H1 (cell line): ENCODE data around the gene CDR2. TPM values are rescaled to one million over a fixed set of nuclear protein-coding genes. Genes with fewer than 3 reads are reported as not detected.

Experiments
- CTCF ChIA-PET: fragments of 300-600 bp; sonication (Branson Sonifier 250); formaldehyde crosslinking; loops from one replicate; lab custom pipeline; 2021; ENCODE audit not compliant: partially characterized antibody; lab: Charles Lee
- POLR2A ChIA-PET: fragments of 300-600 bp; sonication (Branson Sonifier 250); formaldehyde crosslinking; loops from one replicate; lab custom pipeline; 2021; ENCODE audit warnings: inconsistent platforms; ENCODE audit not compliant: partially characterized antibody; lab: Charles Lee
- DNase-seq, 2 experiments: peaks; one replicate each; pipeline versions ENCODE4 v3.0.0 to v3.0.0-alpha.2; 2010 to 2022; ENCODE audit warnings: low spot score in 2 of 2, low read depth in 1 of 2, mixed read lengths in 1 of 2
- FAIRE-seq: peaks from 2 replicates; lab custom pipeline; 2011; peaks lifted over from hg19 to GRCh38; lab: Jason Lieb, UNC
- H2AFZ ChIP-seq: 2 replicates; pipeline ENCODE4 v1.8.1; 2012; ENCODE audit warnings: low read length, inconsistent platforms
- H2AK5ac ChIP-seq: 2 replicates; pipeline ENCODE4 v1.6.1; 2013; ENCODE audit warnings: low read depth, low read length
- H2BK120ac ChIP-seq: replicated peaks from 2 replicates; pipeline ENCODE3; 2013; ENCODE audit warnings: low read depth, low read length, inconsistent platforms
- H2BK12ac ChIP-seq: 2 replicates; pipeline ENCODE4 v1.6.1; 2013; ENCODE audit warnings: low read depth, low read length
- H2BK15ac ChIP-seq: 2 replicates; pipeline ENCODE4 v1.6.1; 2013; ENCODE audit warnings: low read length
- H2BK20ac ChIP-seq: 2 replicates; pipeline ENCODE4 v1.6.1; 2013; ENCODE audit warnings: low read length
- H2BK5ac ChIP-seq: 2 replicates; pipeline ENCODE4 v1.6.1; 2013; ENCODE audit warnings: low read depth, low read length
- H3K14ac ChIP-seq: 2 replicates; pipeline ENCODE4 v1.6.1; 2013; ENCODE audit warnings: inconsistent platforms; ENCODE audit not compliant: insufficient read length
- H3K18ac ChIP-seq: 2 replicates; pipeline ENCODE4 v1.6.1; 2013; ENCODE audit warnings: low read length; ENCODE audit errors: extremely low read depth
- H3K23ac ChIP-seq: 2 replicates; pipeline ENCODE4 v1.6.1; 2013; ENCODE audit warnings: inconsistent platforms; ENCODE audit not compliant: insufficient read length
- H3K23me2 ChIP-seq: 2 replicates; pipeline ENCODE4 v1.6.1; 2013; ENCODE audit warnings: low read depth, low read length
- H3K27ac ChIP-seq: 2 replicates; pipeline ENCODE4 v1.6.1; 2011; ENCODE audit warnings: low read depth, low read length, inconsistent platforms
- H3K27me3 ChIP-seq, 4 experiments: replicated peaks in 1 of 4; 1 replicate in 1 of 4; 2 replicates in 3 of 4; pipeline versions ENCODE4 v1.6.1 to v1.8.1; 2011 to 2013; ENCODE audit warnings: low read length in 3 of 4, mild to moderate bottlenecking in 3 of 4, inconsistent platforms in 2 of 4, mixed read lengths in 2 of 4, moderate library complexity in 1 of 4; ENCODE audit not compliant: control insufficient read depth in 3 of 4, insufficient read depth in 3 of 4; ENCODE audit errors: extremely low read depth in 1 of 4
- H3K36me3 ChIP-seq, 4 experiments: 2 replicates each; pipeline versions ENCODE4 v1.6.1 to v1.8.1; 2011 to 2013; ENCODE audit warnings: mild to moderate bottlenecking in 4 of 4, low read length in 3 of 4, moderate library complexity in 2 of 4, control low read depth in 1 of 4, inconsistent platforms in 1 of 4; ENCODE audit not compliant: insufficient read depth in 4 of 4, control insufficient read depth in 2 of 4
- H3K4ac ChIP-seq: replicated peaks from 2 replicates; pipeline ENCODE3; 2013; ENCODE audit warnings: low read length, low read depth, mixed read lengths, inconsistent platforms; ENCODE audit not compliant: insufficient read length
- H3K4me1 ChIP-seq, 4 experiments: replicated peaks in 1 of 4; 1 replicate in 1 of 4; 2 replicates in 3 of 4; pipeline versions ENCODE4 v1.6.1 to v1.8.1; 2011 to 2013; ENCODE audit warnings: low read length in 3 of 4, inconsistent platforms in 2 of 4, mixed read lengths in 1 of 4; ENCODE audit not compliant: insufficient read depth in 4 of 4, control insufficient read depth in 3 of 4
- H3K4me2 ChIP-seq, 2 experiments: 2 replicates each; pipeline versions ENCODE4 v1.6.1 to v1.8.1; 2011 to 2013; ENCODE audit warnings: low read depth in 2 of 2, low read length in 2 of 2, control low read depth in 1 of 2, inconsistent platforms in 1 of 2, mild to moderate bottlenecking in 1 of 2; ENCODE audit not compliant: insufficient read depth in 1 of 2
- H3K4me3 ChIP-seq, 4 experiments: fragments of 200-600, 300-600 bp in 1 of 4; sonication (generic), shearing (Covaris generic), sonication (Bioruptor Twin) in 1 of 4; 2 replicates each; pipeline versions ENCODE4 v1.5.1 to v1.8.1; 2011 to 2016; ENCODE audit warnings: low read length in 4 of 4, low read depth in 3 of 4, control low read depth in 2 of 4, inconsistent platforms in 2 of 4, mild to moderate bottlenecking in 2 of 4, mixed read lengths in 1 of 4, moderate library complexity in 1 of 4; ENCODE audit not compliant: insufficient read depth in 2 of 4; ENCODE audit errors: extremely low read depth in 1 of 4
- H3K56ac ChIP-seq: replicated peaks from 2 replicates; pipeline ENCODE3; 2013; ENCODE audit warnings: low read depth, mild to moderate bottlenecking, mixed read lengths, low read length, inconsistent platforms; ENCODE audit not compliant: insufficient read length
- H3K79me1 ChIP-seq: 2 replicates; pipeline ENCODE4 v1.6.1; 2013; ENCODE audit warnings: low read depth, low read length, control low read depth
- H3K79me2 ChIP-seq, 2 experiments: 2 replicates each; pipeline versions ENCODE4 v1.6.1 to v1.8.1; 2012 to 2013; ENCODE audit warnings: low read length in 2 of 2, mild to moderate bottlenecking in 2 of 2, inconsistent platforms in 1 of 2; ENCODE audit not compliant: insufficient read depth in 2 of 2, control insufficient read depth in 1 of 2
- H3K9ac ChIP-seq, 4 experiments: replicated peaks in 1 of 4; 1 replicate in 1 of 4; 2 replicates in 3 of 4; pipeline versions ENCODE4 v1.6.1 to v1.8.1; 2011 to 2013; ENCODE audit warnings: low read depth in 3 of 4, low read length in 3 of 4, control low read depth in 2 of 4, mild to moderate bottlenecking in 2 of 4, moderate library complexity in 2 of 4, inconsistent platforms in 1 of 4; ENCODE audit errors: extremely low read depth in 1 of 4
- H3K9me3 ChIP-seq, 2 experiments: 2 replicates each; pipeline versions ENCODE4 v1.6.1 to v1.8.1; 2012 to 2013; ENCODE audit warnings: mild to moderate bottlenecking in 2 of 2, moderate library complexity in 2 of 2, control low read depth in 1 of 2, inconsistent platforms in 1 of 2, low read depth in 1 of 2, low read length in 1 of 2, mixed read lengths in 1 of 2; ENCODE audit not compliant: insufficient read depth in 2 of 2
- H4K20me1 ChIP-seq, 2 experiments: replicated peaks in 1 of 2; 2 replicates each; pipeline versions ENCODE3 to v1.8.1; 2011 to 2013; ENCODE audit warnings: inconsistent platforms in 2 of 2, low read length in 2 of 2, mild to moderate bottlenecking in 1 of 2; ENCODE audit not compliant: insufficient read depth in 2 of 2, control insufficient read depth in 1 of 2
- H4K5ac ChIP-seq: 2 replicates; pipeline ENCODE4 v1.6.1; 2013; ENCODE audit warnings: low read length, low read depth, mixed read lengths, inconsistent platforms; ENCODE audit not compliant: insufficient read length
- H4K8ac ChIP-seq: 2 replicates; pipeline ENCODE4 v1.8.0; 2013; ENCODE audit warnings: mild to moderate bottlenecking, moderate library complexity, low read length, inconsistent platforms; ENCODE audit not compliant: insufficient read depth; ENCODE audit errors: extremely low read depth
- H4K91ac ChIP-seq: replicated peaks from 2 replicates; pipeline ENCODE3; 2013; ENCODE audit warnings: low read length, mixed read lengths, inconsistent platforms; ENCODE audit not compliant: insufficient read length
- BRCA1 ChIP-seq: IDR thresholded peaks from 2 replicates; pipeline ENCODE4 v1.6.1; 2012; ENCODE audit warnings: low read depth, low read length, improper control_type of control experiment
- CREB1 ChIP-seq: IDR thresholded peaks from 2 replicates; pipeline ENCODE4 v1.6.1; 2012; ENCODE audit warnings: inconsistent platforms
- GABPA ChIP-seq: IDR thresholded peaks from 2 replicates; pipeline ENCODE4 v1.6.1; 2011; ENCODE audit warnings: mild to moderate bottlenecking, low read length, moderate library complexity, borderline replicate concordance; ENCODE audit not compliant: insufficient read depth
- HDAC2 ChIP-seq, 2 experiments: fragments of 300-600 bp in 1 of 2; sonication (generic) in 1 of 2; IDR thresholded peaks; 2 replicates each; pipeline ENCODE4 v1.6.1; 2011 to 2012; ENCODE audit warnings: low read depth in 2 of 2, low read length in 2 of 2, mild to moderate bottlenecking in 2 of 2, moderate library complexity in 2 of 2, borderline replicate concordance in 1 of 2, inconsistent platforms in 1 of 2
- HDAC6 ChIP-seq: IDR thresholded peaks from one replicate; pipeline ENCODE4 v1.7.1; 2012; ENCODE audit warnings: low read depth, mild to moderate bottlenecking, inconsistent platforms, low read length, moderate library complexity
- JUND ChIP-seq: IDR thresholded peaks from 2 replicates; pipeline ENCODE4 v1.6.1; 2011; ENCODE audit warnings: mild to moderate bottlenecking, improper control_type of control experiment, low read length
- KDM1A ChIP-seq: fragments of 200-600, 300-600 bp; sonication (generic); IDR thresholded peaks from 2 replicates; pipeline ENCODE4 v1.7.1; 2016; ENCODE audit warnings: mild to moderate bottlenecking, low read length, borderline replicate concordance
- KDM5A ChIP-seq: fragments of 200-600 bp; IDR thresholded peaks from 2 replicates; pipeline ENCODE4 v1.7.1; 2012; ENCODE audit warnings: mild to moderate bottlenecking, low read length, inconsistent platforms, mixed read lengths
- NANOG ChIP-seq: IDR thresholded peaks from 2 replicates; pipeline ENCODE4 v1.6.1; 2011; ENCODE audit warnings: low read length, low read depth, mild to moderate bottlenecking, inconsistent platforms; ENCODE audit not compliant: insufficient read depth, poor library complexity, severe bottlenecking
- POLR2A ChIP-seq, 2 experiments: IDR thresholded peaks; 1 replicate in 1 of 2; 2 replicates in 1 of 2; pipeline ENCODE4 v1.6.1; 2011; ENCODE audit warnings: low read depth in 2 of 2, low read length in 2 of 2, mild to moderate bottlenecking in 2 of 2; ENCODE audit errors: control extremely low read depth in 1 of 2
- RBBP5 ChIP-seq: IDR thresholded peaks from 2 replicates; pipeline ENCODE4 v1.7.1; 2012; ENCODE audit warnings: low read depth, mild to moderate bottlenecking, inconsistent platforms, low read length, moderate library complexity, borderline replicate concordance
- RXRA ChIP-seq: IDR thresholded peaks from 2 replicates; pipeline ENCODE4 v1.6.1; 2011; ENCODE audit warnings: low read depth, mild to moderate bottlenecking, low read length, moderate library complexity; ENCODE audit not compliant: insufficient read depth
- SIN3A ChIP-seq, 2 experiments: IDR thresholded peaks in 1 of 2; conservative IDR thresholded peaks in 1 of 2; 2 replicates each; pipeline ENCODE4 v1.6.1; 2011 to 2012; ENCODE audit warnings: low read length in 2 of 2, improper control_type of control experiment in 1 of 2, low read depth in 1 of 2, mild to moderate bottlenecking in 1 of 2
- SIX5 ChIP-seq: IDR thresholded peaks from 2 replicates; pipeline ENCODE4 v1.6.1; 2011; ENCODE audit warnings: mild to moderate bottlenecking, low read depth, low read length
- SP2 ChIP-seq: IDR thresholded peaks from 2 replicates; pipeline ENCODE4 v1.6.1; 2012; ENCODE audit warnings: mild to moderate bottlenecking, low read length, inconsistent platforms
- WGBS, 2 experiments: shearing (Covaris generic) in 1 of 2; methylation state at CpG; one replicate each; pipeline versions ENCODE4 v1.1.6 to v1.1.7; 2013 to 2015; ENCODE audit warnings: low lambda C conversion rate in 2 of 2, mixed read lengths in 2 of 2, inconsistent platforms in 1 of 2, low coverage in 1 of 2, missing lambda C conversion rate in 1 of 2; ENCODE audit not compliant: insufficient replicate concordance in 2 of 2, insufficient coverage in 1 of 2, insufficient read length in 1 of 2; ENCODE audit errors: extremely low coverage in 1 of 2, missing lambda C conversion rate in 1 of 2; 5-methylcytosine and 5-hydroxymethylcytosine counted together
- polyA plus RNA-seq, 7 experiments: library from polyadenylated mRNA; depleted of rRNA in 3 of 7; stranded (reverse) in 5 of 7; unstranded in 2 of 7; fragments of >200 nt in 5 of 7; fragments of 200-250 nt in 2 of 7; gene quantifications; 1 replicate in 5 of 7; 2 replicates in 1 of 7; 4 replicates in 1 of 7; pipeline versions ENCODE4 v1.2.1 to v1.2.3, GENCODE V29; 2011 to 2013; ENCODE audit warnings: missing spikeins in 2 of 7, mixed read lengths in 2 of 7
- total RNA-seq: library from RNA; stranded (reverse); fragmentation: NEBNext Ultra II Directional; extraction: Animal tissue kit (Norgen Biotek cat#: 25700); gene quantifications from 2 replicates; pipeline ENCODE4 v1.2.1, GENCODE V29; 2021

CDR2 gene
- total and polyA plus RNA-seq, 2 of the 8 experiments (the other 6 are each of a cell fraction or from before 2014, with no cell fraction given): 16.3 to 34.9 TPM

- Histone ChIP-seq H4K5ac (no peak overlapping the region), H2AK5ac (no peak overlapping the region), H3K56ac (no peak overlapping the region), H2BK12ac (no peak overlapping the region), H3K4me2 (no peak overlapping the region), H3K79me2 (peaks cover 7 to 61% of the 10 kb centered on the region in 2 experiments; a peak in 3 of 4 replicates), H3K14ac (no peak overlapping the region), H3K4me1 (peaks cover 0 to 2% (median 1%) of the 10 kb centered on the region in 4 experiments; a peak in 3 of 7 replicates), H4K20me1 (peaks cover 0 to 7% of the 10 kb centered on the region in 2 experiments), H3K79me1 (peaks cover 8% of the 10 kb centered on the region), H2BK120ac (no peak overlapping the region), H3K9ac (no peak overlapping the region), H3K23ac (no peak overlapping the region), H3K4ac (no peak overlapping the region), H3K36me3 (peaks cover 5 to 27% (median 20%) of the 10 kb centered on the region in 4 experiments; a peak in 5 of 8 replicates), H3K27me3 (no peaks in the 10 kb centered on the region), H2AFZ (no peak overlapping the region), H3K23me2 (no peaks in the 10 kb centered on the region), H2BK15ac (no peak overlapping the region), H2BK20ac (no peak overlapping the region), H3K27ac (no peak overlapping the region), H3K4me3 (no peak overlapping the region), H2BK5ac (no peak overlapping the region), H3K9me3 (no peaks in the 10 kb centered on the region; a peak in 1 of 4 replicates), H4K8ac (no peak overlapping the region), H4K91ac (no peak overlapping the region), H3K18ac (no peak overlapping the region)
- POLR2A ChIA-PET: no interaction called here
- no peak for FAIRE-seq
- 86% methylated on average over 2 of the region's 2 CpGs; no CpG with 5 or more reads in 1 of the 2 experiments for WGBS, 2 experiments
- CTCF ChIA-PET: interaction anchor here (1.2 to 1.6 kb wide), 2 partner anchors 13 to 66 kb away, joined by 3 to 4 read pairs; no protein-coding TSS in a partner anchor
- no peak for DNase-seq
- no peak for TF ChIP-seq KDM1A
- TF ChIP-seq POLR2A (IDR thresholded peaks at IDR 0.05; ENCODE audit: control extremely low read depth in 1 of 2, low read depth in 2 of 2, low read length in 2 of 2): no peak
- no peak for TF ChIP-seq SP2
- TF ChIP-seq HDAC2 (IDR thresholded peaks at IDR 0.05; ENCODE audit: borderline replicate concordance in 1 of 2, low read depth in 2 of 2, low read length in 2 of 2): no peak
- TF ChIP-seq SIN3A (conservative IDR thresholded peaks at IDR 0.05 in 1 of 2, IDR thresholded peaks at IDR 0.05 in 1 of 2; ENCODE audit: low read depth in 1 of 2, low read length in 2 of 2): no peak
- TF ChIP-seq GABPA: no peak
- TF ChIP-seq CREB1: no peak
- no peak for TF ChIP-seq KDM5A
- no peak for TF ChIP-seq RXRA
- TF ChIP-seq NANOG: no peak
- TF ChIP-seq SIX5: no peak
- no peak for TF ChIP-seq JUND
- TF ChIP-seq HDAC6: no peak
- no peak for TF ChIP-seq BRCA1
- no peak for TF ChIP-seq RBBP5
These were observed 8.0 kb downstream of the CDR2 start for GRCh38 chr16:22366371-22366770.
